Ishikawa (cell line): Measurements from ENCODE around the gene OR6C75.

Experiments
- CEBPB ChIP-seq: IDR thresholded peaks from 2 replicates; pipeline ENCODE4 v1.6.1; 2012
- CREB1 ChIP-seq: IDR thresholded peaks from 2 replicates; pipeline ENCODE4 v1.6.1; 2012; ENCODE audit warnings: low read depth
- EGR1 ChIP-seq: IDR thresholded peaks from 2 replicates; pipeline ENCODE4 v1.6.1; 2012
- EP300 ChIP-seq: IDR thresholded peaks from 2 replicates; pipeline ENCODE4 v1.6.1; 2012; ENCODE audit warnings: borderline replicate concordance
- FOXM1 ChIP-seq: IDR thresholded peaks from 2 replicates; pipeline ENCODE4 v1.6.1; 2012; ENCODE audit warnings: low read depth, borderline replicate concordance
- NFIC ChIP-seq: IDR thresholded peaks from 2 replicates; pipeline ENCODE4 v1.6.1; 2012
- RAD21 ChIP-seq: IDR thresholded peaks from 2 replicates; pipeline ENCODE4 v1.6.1; 2012; ENCODE audit warnings: low read depth
- TAF1 ChIP-seq: IDR thresholded peaks from 2 replicates; pipeline ENCODE4 v1.6.1; 2012; ENCODE audit warnings: low read depth, mild to moderate bottlenecking
- TCF12 ChIP-seq: IDR thresholded peaks from 2 replicates; pipeline ENCODE4 v1.6.1; 2012; ENCODE audit warnings: low read depth
- TEAD4 ChIP-seq: IDR thresholded peaks from 2 replicates; pipeline ENCODE4 v1.6.1; 2012
- YY1 ChIP-seq: IDR thresholded peaks from 2 replicates; pipeline ENCODE4 v1.6.1; 2012; ENCODE audit warnings: low read depth
- ZBTB7A ChIP-seq: IDR thresholded peaks from 2 replicates; pipeline ENCODE4 v1.6.1; 2012; ENCODE audit warnings: low read depth
- TF ChIP-seq, protein P1 (sequence below): IDR thresholded peaks from 2 replicates; pipeline ENCODE4 v1.6.1; 2012; ENCODE audit warnings: low read depth, mild to moderate bottlenecking
- TF ChIP-seq, protein P2 (sequence below): IDR thresholded peaks from 2 replicates; pipeline ENCODE4 v1.6.1; 2012
- TF ChIP-seq, protein P3 (sequence below): IDR thresholded peaks from 2 replicates; pipeline ENCODE4 v1.6.1; 2012

OR6C75 gene

DNA sequence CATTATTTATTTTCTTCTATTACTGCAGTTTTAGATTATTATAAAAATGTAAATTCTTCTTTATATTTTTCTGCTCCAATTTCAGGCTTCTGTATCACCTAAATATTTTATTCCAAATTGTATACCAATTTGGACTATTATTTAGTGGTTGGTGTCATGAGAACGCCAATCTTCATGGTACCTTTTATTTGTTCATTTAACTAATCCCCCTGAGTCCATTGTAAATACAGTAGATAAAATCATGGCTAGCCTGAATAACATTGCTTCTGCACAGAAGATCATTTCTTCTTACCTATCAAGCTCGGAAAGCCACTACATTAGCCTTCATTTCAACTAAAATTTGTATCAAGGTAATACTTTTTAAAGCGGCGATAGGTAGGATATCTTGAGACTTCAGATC, at the start of gene OR6C75:
Gene OR6C75, plus strand, starts transcription at position 301 of the 400 bp plus-strand sequence. CDS start 2,136 bp downstream, outside the sequence.
- TF ChIP-seq, protein P1, sequence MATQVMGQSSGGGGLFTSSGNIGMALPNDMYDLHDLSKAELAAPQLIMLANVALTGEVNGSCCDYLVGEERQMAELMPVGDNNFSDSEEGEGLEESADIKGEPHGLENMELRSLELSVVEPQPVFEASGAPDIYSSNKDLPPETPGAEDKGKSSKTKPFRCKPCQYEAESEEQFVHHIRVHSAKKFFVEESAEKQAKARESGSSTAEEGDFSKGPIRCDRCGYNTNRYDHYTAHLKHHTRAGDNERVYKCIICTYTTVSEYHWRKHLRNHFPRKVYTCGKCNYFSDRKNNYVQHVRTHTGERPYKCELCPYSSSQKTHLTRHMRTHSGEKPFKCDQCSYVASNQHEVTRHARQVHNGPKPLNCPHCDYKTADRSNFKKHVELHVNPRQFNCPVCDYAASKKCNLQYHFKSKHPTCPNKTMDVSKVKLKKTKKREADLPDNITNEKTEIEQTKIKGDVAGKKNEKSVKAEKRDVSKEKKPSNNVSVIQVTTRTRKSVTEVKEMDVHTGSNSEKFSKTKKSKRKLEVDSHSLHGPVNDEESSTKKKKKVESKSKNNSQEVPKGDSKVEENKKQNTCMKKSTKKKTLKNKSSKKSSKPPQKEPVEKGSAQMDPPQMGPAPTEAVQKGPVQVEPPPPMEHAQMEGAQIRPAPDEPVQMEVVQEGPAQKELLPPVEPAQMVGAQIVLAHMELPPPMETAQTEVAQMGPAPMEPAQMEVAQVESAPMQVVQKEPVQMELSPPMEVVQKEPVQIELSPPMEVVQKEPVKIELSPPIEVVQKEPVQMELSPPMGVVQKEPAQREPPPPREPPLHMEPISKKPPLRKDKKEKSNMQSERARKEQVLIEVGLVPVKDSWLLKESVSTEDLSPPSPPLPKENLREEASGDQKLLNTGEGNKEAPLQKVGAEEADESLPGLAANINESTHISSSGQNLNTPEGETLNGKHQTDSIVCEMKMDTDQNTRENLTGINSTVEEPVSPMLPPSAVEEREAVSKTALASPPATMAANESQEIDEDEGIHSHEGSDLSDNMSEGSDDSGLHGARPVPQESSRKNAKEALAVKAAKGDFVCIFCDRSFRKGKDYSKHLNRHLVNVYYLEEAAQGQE = no peak
- TF ChIP-seq, protein P2, sequence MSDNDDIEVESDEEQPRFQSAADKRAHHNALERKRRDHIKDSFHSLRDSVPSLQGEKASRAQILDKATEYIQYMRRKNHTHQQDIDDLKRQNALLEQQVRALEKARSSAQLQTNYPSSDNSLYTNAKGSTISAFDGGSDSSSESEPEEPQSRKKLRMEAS = no peak
- TF ChIP-seq YY1 (no peak), ZBTB7A (no peak), NFIC (no peak), EP300 (no peak), CREB1 (no peak), RAD21 (no peak), CEBPB (no peak), TCF12 (no peak)

DNA sequence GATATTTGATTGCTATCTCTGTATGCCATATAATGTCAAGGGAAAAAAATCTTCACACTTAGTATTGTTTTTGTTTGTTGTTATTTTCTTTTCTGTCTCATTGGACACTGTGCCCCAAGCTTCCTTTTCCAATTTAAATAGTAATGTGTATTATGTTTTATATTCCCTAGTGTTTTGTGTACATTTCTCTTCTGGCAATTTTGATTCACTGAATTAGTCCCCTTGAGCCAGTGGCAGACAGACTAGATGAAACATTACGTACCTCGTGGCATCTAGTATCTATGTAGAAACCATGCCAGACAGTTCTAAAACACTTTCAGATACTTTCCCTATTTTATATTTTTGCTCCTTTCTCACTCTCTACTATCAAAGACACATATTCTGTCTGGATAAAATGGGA, 48.7 kb upstream of the OR6C75 start, which contains the start of gene OR6C1:
Gene OR6C1, plus strand, starts transcription at position 301 of the 400 bp plus-strand sequence. CDS start 6,257 bp downstream, outside the sequence.
- TF ChIP-seq NFIC (no peak), TCF12 (no peak), EGR1 (no peak), YY1 (no peak), CEBPB (no peak), EP300 (no peak), RAD21 (no peak), ZBTB7A (no peak), TAF1 (no peak), CREB1 (no peak), FOXM1 (no peak), TEAD4 (no peak)
- TF ChIP-seq, protein P2 = no peak
- TF ChIP-seq, protein P1 = no peak
- TF ChIP-seq, protein P3, sequence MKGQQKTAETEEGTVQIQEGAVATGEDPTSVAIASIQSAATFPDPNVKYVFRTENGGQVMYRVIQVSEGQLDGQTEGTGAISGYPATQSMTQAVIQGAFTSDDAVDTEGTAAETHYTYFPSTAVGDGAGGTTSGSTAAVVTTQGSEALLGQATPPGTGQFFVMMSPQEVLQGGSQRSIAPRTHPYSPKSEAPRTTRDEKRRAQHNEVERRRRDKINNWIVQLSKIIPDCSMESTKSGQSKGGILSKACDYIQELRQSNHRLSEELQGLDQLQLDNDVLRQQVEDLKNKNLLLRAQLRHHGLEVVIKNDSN = no peak

DNA sequence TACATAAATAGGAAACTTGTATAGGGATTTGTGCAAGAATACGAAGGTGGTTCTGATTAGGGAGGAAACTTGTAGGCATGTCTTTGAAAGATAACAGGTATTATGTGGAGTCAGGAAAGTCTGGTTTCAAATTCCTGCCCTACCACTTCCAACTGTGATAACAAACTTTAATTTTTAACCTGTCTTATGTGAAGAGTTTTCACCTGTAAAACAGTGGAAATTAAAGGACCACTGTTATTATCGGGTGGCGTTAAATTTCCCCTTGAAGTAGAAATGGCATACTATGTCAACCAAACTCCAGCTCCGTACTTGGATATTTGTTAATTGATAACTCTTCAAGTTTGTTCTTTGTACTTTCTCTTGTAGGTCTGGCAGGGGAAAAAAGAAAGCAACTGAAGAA, 42.6 kb upstream of the OR6C75 start:
- no peak for TF ChIP-seq TAF1
- no peak for TF ChIP-seq NFIC
- no peak for TF ChIP-seq RAD21
- no peak for TF ChIP-seq TEAD4

DNA sequence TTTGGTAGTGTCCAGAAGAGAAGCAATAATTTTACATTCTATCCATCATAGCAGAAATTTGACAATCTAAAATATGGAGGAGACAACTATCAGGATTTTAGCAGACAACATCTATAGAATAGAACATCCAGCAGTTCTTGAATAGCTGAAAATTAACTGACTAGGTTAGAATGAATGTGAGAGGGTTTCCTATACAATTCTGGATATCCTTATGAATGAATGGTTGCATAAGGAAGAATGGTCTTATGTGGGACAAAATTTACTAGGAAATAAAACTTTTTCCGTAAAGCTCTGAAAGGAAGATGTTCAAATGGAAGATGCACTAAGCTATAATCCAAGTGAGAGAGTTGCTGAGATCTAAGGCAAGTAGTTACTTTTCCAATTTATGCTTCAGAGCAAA, 32.3 kb upstream of the OR6C75 start, which contains the start of gene OR6C3:
Gene OR6C3, plus strand, starts transcription at position 301 of the 400 bp plus-strand sequence. CDS start 955 bp downstream, outside the sequence.
- TF ChIP-seq YY1 (no peak), TEAD4 (no peak), TCF12 (no peak)
- TF ChIP-seq, protein P2 = no peak

DNA sequence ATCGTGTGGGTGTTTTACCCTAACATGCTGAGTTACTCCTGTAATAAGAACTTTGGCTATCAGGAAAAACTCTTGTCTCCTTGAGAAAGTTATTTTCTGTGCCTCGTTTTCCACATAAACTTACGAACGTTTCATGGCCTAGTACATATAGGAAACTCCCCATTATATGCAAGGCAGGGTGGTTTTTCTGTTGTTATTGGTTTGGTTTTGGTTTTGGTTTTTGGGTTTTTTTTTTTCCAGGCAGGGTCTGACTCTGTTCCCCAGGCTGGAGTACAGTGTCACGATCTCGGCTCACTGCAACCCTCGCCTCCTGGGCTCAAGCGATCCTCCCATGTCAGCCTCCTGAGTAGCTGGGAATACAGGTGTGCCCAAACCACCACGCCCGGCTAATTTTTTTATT, 26.8 kb upstream of the OR6C75 start:
- TF ChIP-seq NFIC (no peak), YY1 (no peak), CEBPB (no peak), EP300 (no peak), TCF12 (no peak), FOXM1 (no peak), RAD21 (no peak), TEAD4 (no peak), TAF1 (no peak)
- TF ChIP-seq, protein P3 = no peak
- TF ChIP-seq, protein P1 = no peak
